Measurements from ENCODE around the gene FZD2.
"Not testable (repeated sequence)": the region's sequence is repeated elsewhere in the genome, so short reads cannot be mapped to it uniquely, and the experiment has no call there.

- not testable (repeated sequence) for TF ChIP-seq EZH2phosphoT487, CTCF (IDR thresholded peaks at IDR 0.05; ENCODE audit: low read length)
These were observed 45.8 kb upstream of the FZD2 start for GRCh38 chr17:44511241-44512134.
